Vagina (tissue), 2 donors: ENCODE measurements around the gene CTSD.

Source experiments
- POLR2A ChIP-seq, 2 donors: fragments of 450-650 bp; IDR thresholded peaks; one replicate each; pipeline ENCODE4 v1.6.1; 2017; ENCODE audit warnings: antibody characterized with exemption in 2 of 2, mild to moderate bottlenecking in 2 of 2, moderate library complexity in 2 of 2
- POLR2AphosphoS5 ChIP-seq, 2 donors: sonication (generic); formaldehyde crosslinking; IDR thresholded peaks; one replicate each; pipeline ENCODE4 v1.9.0; 2017; ENCODE audit warnings: antibody characterized with exemption in 2 of 2, mild to moderate bottlenecking in 2 of 2, low read depth in 1 of 2; ENCODE audit not compliant: insufficient read depth in 1 of 2
- TF ChIP-seq, protein P1 (sequence below), 3 experiments: fragments of 450-650 bp in 2 of 3; fragments of 200-600 bp in 1 of 3; sonication (generic) in 1 of 3; IDR thresholded peaks; one replicate each; pipeline ENCODE4 v1.5.1; 2017 to 2019; ENCODE audit warnings: antibody characterized with exemption in 3 of 3, mild to moderate bottlenecking in 2 of 3, moderate library complexity in 2 of 3

DNA sequence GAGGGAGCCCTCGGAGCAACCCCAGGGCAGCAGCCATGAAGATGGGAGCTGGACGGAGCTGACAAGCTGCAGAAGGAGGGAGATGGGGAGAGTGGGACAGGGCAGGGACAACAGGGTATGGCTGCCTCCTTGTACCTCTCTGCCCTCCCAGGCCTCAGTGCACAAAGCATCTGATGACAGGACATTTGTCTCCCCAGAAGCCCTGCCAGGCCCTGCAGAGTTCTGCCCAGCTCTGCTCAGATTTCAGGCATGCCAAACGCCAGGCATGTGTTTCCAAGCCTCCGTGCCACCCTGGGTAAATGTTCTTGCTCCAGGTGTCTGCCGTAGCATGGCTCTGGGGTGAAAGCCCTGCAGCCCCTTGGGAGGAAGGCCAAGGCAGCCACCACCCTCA, 12.2 kb downstream of the CTSD start:
- TF ChIP-seq POLR2A (IDR thresholded peaks at IDR 0.05) (no peak), POLR2AphosphoS5 (IDR thresholded peaks at IDR 0.05; ENCODE audit: insufficient read depth in 1 of 2, low read depth in 1 of 2) (no peak)
- TF ChIP-seq, protein P1, sequence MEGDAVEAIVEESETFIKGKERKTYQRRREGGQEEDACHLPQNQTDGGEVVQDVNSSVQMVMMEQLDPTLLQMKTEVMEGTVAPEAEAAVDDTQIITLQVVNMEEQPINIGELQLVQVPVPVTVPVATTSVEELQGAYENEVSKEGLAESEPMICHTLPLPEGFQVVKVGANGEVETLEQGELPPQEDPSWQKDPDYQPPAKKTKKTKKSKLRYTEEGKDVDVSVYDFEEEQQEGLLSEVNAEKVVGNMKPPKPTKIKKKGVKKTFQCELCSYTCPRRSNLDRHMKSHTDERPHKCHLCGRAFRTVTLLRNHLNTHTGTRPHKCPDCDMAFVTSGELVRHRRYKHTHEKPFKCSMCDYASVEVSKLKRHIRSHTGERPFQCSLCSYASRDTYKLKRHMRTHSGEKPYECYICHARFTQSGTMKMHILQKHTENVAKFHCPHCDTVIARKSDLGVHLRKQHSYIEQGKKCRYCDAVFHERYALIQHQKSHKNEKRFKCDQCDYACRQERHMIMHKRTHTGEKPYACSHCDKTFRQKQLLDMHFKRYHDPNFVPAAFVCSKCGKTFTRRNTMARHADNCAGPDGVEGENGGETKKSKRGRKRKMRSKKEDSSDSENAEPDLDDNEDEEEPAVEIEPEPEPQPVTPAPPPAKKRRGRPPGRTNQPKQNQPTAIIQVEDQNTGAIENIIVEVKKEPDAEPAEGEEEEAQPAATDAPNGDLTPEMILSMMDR (IDR thresholded peaks at IDR 0.05), result no peak
